Testis (tissue), 3 donors: ENCODE measurements around the gene PIK3R2. TPM values are rescaled to one million over a fixed set of nuclear protein-coding genes. Genes with fewer than 3 reads are reported as not detected.

Experiments
- DNase-seq: peaks from one replicate; pipeline ENCODE4 v3.0.0-alpha.2; 2019
- H3K27ac ChIP-seq, 2 donors: fragments of 200-600 bp; sonication (generic); one replicate each; pipeline ENCODE4 v1.5.1; 2019
- H3K27me3 ChIP-seq: fragments of 200-600 bp; sonication (generic); one replicate; pipeline ENCODE4 v1.5.1; 2019
- H3K36me3 ChIP-seq: fragments of 200-600 bp; sonication (generic); one replicate; pipeline ENCODE4 v1.5.1; 2017; ENCODE audit warnings: low read depth; ENCODE audit errors: missing control alignments
- H3K4me1 ChIP-seq: fragments of 200-600 bp; sonication (generic); one replicate; pipeline ENCODE4 v1.5.1; 2019
- H3K4me3 ChIP-seq, 2 donors: fragments of 200-600 bp; sonication (generic); one replicate each; pipeline ENCODE4 v1.5.1; 2017 to 2019
- H3K9me3 ChIP-seq: fragments of 200-600 bp; sonication (generic); one replicate; pipeline ENCODE4 v1.5.1; 2017
- POLR2A ChIP-seq: fragments of 450-650 bp; IDR thresholded peaks from one replicate; pipeline ENCODE4 v1.6.1; 2017; ENCODE audit warnings: antibody characterized with exemption, mild to moderate bottlenecking, moderate library complexity
- WGBS, 2 donors: methylation state at CpG; one replicate each; pipeline ENCODE4 v1.1.5; 2018; 5-methylcytosine and 5-hydroxymethylcytosine counted together
- intact Hi-C: fragments of 100-400 bp; cut with DNase I; formaldehyde crosslinking; loops from one replicate; pipeline ENCODE4 v1.15.1; 2023; ENCODE audit warnings: low total_unique reads
- polyA plus RNA-seq: library from polyadenylated mRNA; stranded (reverse); fragments of 350-450 nt; fragmentation: Illumina TruSeq; extraction: RNeasy Lipid Tissue Mini Kit (QIAGEN cat#74804); gene quantifications from one replicate; pipeline ENCODE4 v1.2.3, GENCODE V29; 2014; ENCODE audit warnings: low read depth, low replicate concordance; ENCODE audit not compliant: insufficient read depth
- total RNA-seq, 2 donors: library from RNA; depleted of rRNA; stranded (reverse); fragments of >200 nt; gene quantifications; one replicate each; pipeline ENCODE4 v1.2.3, GENCODE V29; 2016
- TF ChIP-seq, protein P1 (sequence below), 3 experiments: fragments of 450-650 bp in 2 of 3; fragments of 200-600 bp in 1 of 3; sonication (generic) in 1 of 3; IDR thresholded peaks; one replicate each; pipeline ENCODE4 v1.5.1; 2016 to 2019; ENCODE audit warnings: antibody characterized with exemption in 3 of 3, mild to moderate bottlenecking in 2 of 3, moderate library complexity in 1 of 3

Gene PIK3R2
- total and polyA plus RNA-seq, 3 donors from 2014 or later: 21.0 to 94.3 (median 87.6) TPM

- Histone ChIP-seq H3K36me3 (no peaks in the 10 kb centered on the region), H3K9me3 (no peaks in the 10 kb centered on the region), H3K4me3 (no peak overlapping the region), H3K27ac (no peak overlapping the region), H3K4me1 (peaks cover 21% of the 10 kb centered on the region), H3K27me3 (no peaks in the 10 kb centered on the region)
- intact Hi-C loops: no loop called here
- no peak for TF ChIP-seq POLR2A
- TF ChIP-seq, protein P1, sequence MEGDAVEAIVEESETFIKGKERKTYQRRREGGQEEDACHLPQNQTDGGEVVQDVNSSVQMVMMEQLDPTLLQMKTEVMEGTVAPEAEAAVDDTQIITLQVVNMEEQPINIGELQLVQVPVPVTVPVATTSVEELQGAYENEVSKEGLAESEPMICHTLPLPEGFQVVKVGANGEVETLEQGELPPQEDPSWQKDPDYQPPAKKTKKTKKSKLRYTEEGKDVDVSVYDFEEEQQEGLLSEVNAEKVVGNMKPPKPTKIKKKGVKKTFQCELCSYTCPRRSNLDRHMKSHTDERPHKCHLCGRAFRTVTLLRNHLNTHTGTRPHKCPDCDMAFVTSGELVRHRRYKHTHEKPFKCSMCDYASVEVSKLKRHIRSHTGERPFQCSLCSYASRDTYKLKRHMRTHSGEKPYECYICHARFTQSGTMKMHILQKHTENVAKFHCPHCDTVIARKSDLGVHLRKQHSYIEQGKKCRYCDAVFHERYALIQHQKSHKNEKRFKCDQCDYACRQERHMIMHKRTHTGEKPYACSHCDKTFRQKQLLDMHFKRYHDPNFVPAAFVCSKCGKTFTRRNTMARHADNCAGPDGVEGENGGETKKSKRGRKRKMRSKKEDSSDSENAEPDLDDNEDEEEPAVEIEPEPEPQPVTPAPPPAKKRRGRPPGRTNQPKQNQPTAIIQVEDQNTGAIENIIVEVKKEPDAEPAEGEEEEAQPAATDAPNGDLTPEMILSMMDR (IDR thresholded peaks at IDR 0.05): no peak
- no peak for DNase-seq
- WGBS, 2 donors: 96 to 100% methylated on average over 5 of the region's 5 CpGs
Measured at GRCh38 chr19:18121166-18121565, 31.8 kb upstream of the PIK3R2 start.

- H3K36me3 ChIP-seq: no peaks in the 10 kb centered on the region
- intact Hi-C loops: no loop called here
- H3K4me1 ChIP-seq: peaks cover 15% of the 10 kb centered on the region
- no peaks in the 10 kb centered on the region for H3K27me3 ChIP-seq
- no peak for TF ChIP-seq POLR2A
- TF ChIP-seq, protein P1 (IDR thresholded peaks at IDR 0.05): no peak
- H3K9me3 ChIP-seq: no peaks in the 10 kb centered on the region
- WGBS, 2 donors: 89 to 91% methylated on average over 6 to 7 of the region's 7 CpGs
- H3K4me3 ChIP-seq: no peak overlapping the region
- H3K27ac ChIP-seq: no peak overlapping the region
- DNase-seq: no peak
Measured at GRCh38 chr19:18122424-18122823, 30.5 kb upstream of the PIK3R2 start.

- no peaks in the 10 kb centered on the region for H3K36me3 ChIP-seq
- H3K9me3 ChIP-seq: no peaks in the 10 kb centered on the region
- no peak overlapping the region for H3K4me3 ChIP-seq
- DNase-seq: no peak
- intact Hi-C loops: no loop called here
- H3K27ac ChIP-seq: no peak overlapping the region
- WGBS, 2 donors: 85 to 87% methylated on average over 16 to 27 of the region's 27 CpGs
- no peaks in the 10 kb centered on the region for H3K27me3 ChIP-seq
- peaks cover 13% of the 10 kb centered on the region for H3K4me1 ChIP-seq
- TF ChIP-seq, protein P1 (IDR thresholded peaks at IDR 0.05): no peak
- no peak for TF ChIP-seq POLR2A
Measured at GRCh38 chr19:18122860-18123795, 29.8 kb upstream of the PIK3R2 start.

DNA sequence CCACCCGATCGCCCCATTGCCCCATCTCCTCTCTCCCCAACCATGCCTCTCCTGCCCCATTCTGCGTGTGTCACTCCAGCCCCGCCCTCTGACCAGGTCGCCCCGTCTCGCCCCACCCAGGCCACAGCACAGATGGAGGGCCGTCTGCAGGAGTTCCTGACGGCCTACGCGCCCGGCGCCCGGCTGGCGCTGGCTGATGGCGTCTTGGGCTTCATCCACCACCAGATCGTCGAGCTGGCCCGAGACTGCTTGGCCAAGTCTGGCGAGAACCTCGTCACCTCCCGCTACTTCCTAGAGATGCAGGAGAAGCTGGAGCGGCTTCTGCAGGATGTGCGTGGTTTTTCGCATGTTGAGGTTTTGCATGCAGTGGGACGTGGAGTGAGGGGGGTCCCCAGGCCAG is 29.1 kb upstream of the PIK3R2 start:
- H3K9me3 ChIP-seq: no peaks in the 10 kb centered on the region
- no peak for DNase-seq
- H3K27ac ChIP-seq: no peak overlapping the region
- H3K36me3 ChIP-seq: no peaks in the 10 kb centered on the region
- TF ChIP-seq POLR2A: no peak
- TF ChIP-seq, protein P1 (IDR thresholded peaks at IDR 0.05): no peak
- 91 to 92% methylated on average over 25 to 26 of the region's 26 CpGs for WGBS, 2 donors
- no peak overlapping the region for H3K4me3 ChIP-seq
- H3K4me1 ChIP-seq: peaks cover 6% of the 10 kb centered on the region
- intact Hi-C loops: no loop called here
- H3K27me3 ChIP-seq: no peaks in the 10 kb centered on the region
